Adipose tissue (tissue), 3 donors: ENCODE measurements around the gene DEPDC4. TPM values are rescaled to one million over a fixed set of nuclear protein-coding genes. Genes with fewer than 3 reads are reported as not detected.

Experiments
- polyA plus RNA-seq, 3 donors: library from polyadenylated mRNA; stranded (reverse); fragments of 200-250 nt; gene quantifications; one replicate each; pipeline ENCODE4 v1.2.3, GENCODE V29; 2013
- donor health status: healthy with polysubstance abuse.
- donor health status: Bipolar disorder and iron deficiency.
- donor health status: healthy.

The DEPDC4 gene
- polyA plus RNA-seq, 3 donors = 0.39 to 1.4 TPM; not detected in 1

Other genes with a start within 250 kb of the DEPDC4 start
- 10 to 100 TPM in 1 of 3 donors, 1 to 10 TPM in 2; 2.6 to 21.7 (median 9.6) TPM for gene BLTP3B, start 124.2 kb downstream of the DEPDC4 start, polyA plus RNA-seq
- gene ACTR6, start 66.3 kb downstream of the DEPDC4 start, polyA plus RNA-seq = 10 to 100 TPM in 2 of 3 donors, 1 to 10 TPM in 1; 6.1 to 21.6 (median 12.9) TPM
- gene SCYL2, start 98 bp upstream of the DEPDC4 start, polyA plus RNA-seq = 10 to 100 TPM in 1 of 3 donors, 1 to 10 TPM in 2; 7.8 to 14.7 (median 9.6) TPM
- gene SLC17A8, start 90.0 kb upstream of the DEPDC4 start, polyA plus RNA-seq = under 1 TPM in 1 of 3 donors, not detected in 2; 0.01 TPM
- under 1 TPM; 0.04 to 0.75 (median 0.67) TPM for gene NR1H4, start 206.8 kb upstream of the DEPDC4 start, polyA plus RNA-seq